GM23248 (cell line): ENCODE measurements around the gene NCF4.

Experiments used
- EZH2 ChIP-seq: fragments of 200-600 bp; sonication (generic); IDR thresholded peaks from 2 replicates; pipeline ENCODE4 v1.6.1; 2018; ENCODE audit warnings: antibody characterized with exemption, mild to moderate bottlenecking; ENCODE audit not compliant: insufficient read depth, poor library complexity, severe bottlenecking
- EZH2phosphoT487 ChIP-seq: fragments of 200-600 bp; sonication (generic); IDR thresholded peaks from 2 replicates; pipeline ENCODE4 v1.6.1; 2018; ENCODE audit warnings: antibody characterized with exemption, moderate library complexity, mild to moderate bottlenecking, low read depth; ENCODE audit not compliant: insufficient read depth

DNA sequence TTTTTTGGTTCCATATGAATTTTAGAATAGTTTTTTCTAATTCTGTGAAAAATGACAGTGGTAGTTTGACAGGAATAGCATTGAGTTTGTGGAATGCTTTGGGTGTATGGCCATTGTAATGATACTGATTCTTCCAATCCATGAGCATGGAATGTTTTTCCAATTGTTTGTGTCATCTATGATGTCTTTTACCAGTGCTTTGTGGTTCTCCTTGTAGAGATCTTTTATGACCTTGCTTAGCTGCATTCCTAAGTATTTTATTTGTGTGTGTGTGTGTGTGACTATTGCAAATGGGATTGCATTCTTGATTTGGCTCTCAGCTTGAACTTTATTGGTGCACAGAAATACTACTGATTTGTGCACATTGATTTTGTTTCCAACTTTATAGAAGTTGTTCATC, 49.7 kb downstream of the NCF4 start:
- TF ChIP-seq EZH2phosphoT487, result no peak
- no peak for TF ChIP-seq EZH2
